Measurements from ENCODE around the gene ZRANB3.

DNA sequence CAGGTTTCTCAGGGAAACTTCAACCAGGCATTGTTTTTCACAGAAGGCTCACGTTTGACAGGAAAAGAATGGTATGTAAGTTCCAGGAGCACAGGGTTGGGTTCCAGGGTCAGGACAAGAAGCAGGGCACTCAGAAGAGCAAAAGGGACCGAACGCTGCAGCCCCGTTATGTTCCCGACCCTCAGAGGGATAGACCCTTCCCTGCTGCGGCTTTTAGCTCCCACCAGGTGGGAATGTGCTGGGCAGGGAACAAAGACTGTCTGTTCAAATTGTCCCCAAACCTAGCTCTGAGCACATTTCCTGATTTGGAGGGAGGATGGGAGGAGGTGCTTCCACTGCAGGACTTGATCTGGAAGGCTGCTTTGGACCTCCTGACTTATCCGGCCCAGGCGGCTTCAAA, 348.8 kb downstream of the ZRANB3 start:
- TF ChIP-seq, protein P1, sequence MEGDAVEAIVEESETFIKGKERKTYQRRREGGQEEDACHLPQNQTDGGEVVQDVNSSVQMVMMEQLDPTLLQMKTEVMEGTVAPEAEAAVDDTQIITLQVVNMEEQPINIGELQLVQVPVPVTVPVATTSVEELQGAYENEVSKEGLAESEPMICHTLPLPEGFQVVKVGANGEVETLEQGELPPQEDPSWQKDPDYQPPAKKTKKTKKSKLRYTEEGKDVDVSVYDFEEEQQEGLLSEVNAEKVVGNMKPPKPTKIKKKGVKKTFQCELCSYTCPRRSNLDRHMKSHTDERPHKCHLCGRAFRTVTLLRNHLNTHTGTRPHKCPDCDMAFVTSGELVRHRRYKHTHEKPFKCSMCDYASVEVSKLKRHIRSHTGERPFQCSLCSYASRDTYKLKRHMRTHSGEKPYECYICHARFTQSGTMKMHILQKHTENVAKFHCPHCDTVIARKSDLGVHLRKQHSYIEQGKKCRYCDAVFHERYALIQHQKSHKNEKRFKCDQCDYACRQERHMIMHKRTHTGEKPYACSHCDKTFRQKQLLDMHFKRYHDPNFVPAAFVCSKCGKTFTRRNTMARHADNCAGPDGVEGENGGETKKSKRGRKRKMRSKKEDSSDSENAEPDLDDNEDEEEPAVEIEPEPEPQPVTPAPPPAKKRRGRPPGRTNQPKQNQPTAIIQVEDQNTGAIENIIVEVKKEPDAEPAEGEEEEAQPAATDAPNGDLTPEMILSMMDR (IDR thresholded peaks at IDR 0.05; ENCODE audit: poor library complexity), result no peak
- TF ChIP-seq EZH2 (IDR thresholded peaks at IDR 0.05; ENCODE audit: borderline replicate concordance) (no peak), EZH2phosphoT487 (IDR thresholded peaks at IDR 0.05; ENCODE audit: low read depth, severe bottlenecking, unreplicated experiment) (no peak)

Measured in hepatocyte (in vitro differentiated cells).